NAMALWA (cell line): Measurements from ENCODE around the gene DAZL.

Experiments
- DNase-seq: peaks from one replicate; pipeline ENCODE4 v3.0.0-alpha.2; 2015; ENCODE audit warnings: low spot score

DAZL gene

DNA sequence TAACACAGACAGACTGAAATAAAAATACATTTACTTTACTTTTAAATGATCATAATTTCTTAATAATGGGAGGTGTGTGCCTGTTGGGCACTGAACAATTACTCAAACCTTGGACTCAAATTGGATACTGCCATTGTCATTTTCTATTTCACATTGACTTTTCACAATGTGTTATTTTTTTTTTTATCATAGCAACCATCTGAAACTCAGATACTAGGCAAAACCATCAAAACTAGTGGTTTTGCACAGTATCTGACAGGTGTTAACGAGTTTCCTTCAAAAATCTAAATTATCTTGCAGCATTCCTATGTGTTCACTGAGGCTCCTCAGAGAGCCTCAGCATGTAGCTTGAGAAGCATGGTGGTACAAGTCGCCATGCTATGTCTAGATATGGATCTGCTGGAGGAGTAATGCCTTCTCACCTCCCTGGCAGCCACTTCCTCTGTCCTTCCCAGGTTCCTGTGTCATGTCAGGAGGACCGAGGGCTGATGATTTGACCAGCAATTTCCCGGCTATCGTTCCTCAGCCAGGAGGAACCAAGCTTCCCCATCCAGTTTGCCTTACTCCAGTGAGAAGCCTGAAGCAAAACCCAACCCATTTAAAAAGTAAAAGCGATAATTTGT is 61.9 kb downstream of the DAZL start:
- no peak for DNase-seq

DNA sequence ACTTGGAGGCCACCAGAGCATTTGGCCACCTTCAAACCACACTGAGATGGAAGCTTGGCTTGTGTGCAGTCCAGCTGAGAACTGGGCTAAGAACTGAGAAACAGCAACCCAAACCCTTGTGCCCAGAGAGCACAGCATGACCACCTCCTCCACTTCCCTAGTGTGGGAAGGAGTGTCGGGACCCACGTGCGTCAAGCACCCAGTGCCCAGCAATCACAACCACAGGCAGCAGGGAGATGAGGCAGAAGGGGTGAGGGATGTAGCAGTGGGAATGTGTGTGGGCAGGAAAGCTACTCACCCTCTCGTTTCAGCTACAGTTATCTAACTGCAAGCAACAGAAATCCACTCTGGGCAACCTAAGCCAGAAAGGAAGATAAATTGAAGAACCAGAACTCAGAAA is 66.7 kb downstream of the DAZL start:
- no peak for DNase-seq

DNA sequence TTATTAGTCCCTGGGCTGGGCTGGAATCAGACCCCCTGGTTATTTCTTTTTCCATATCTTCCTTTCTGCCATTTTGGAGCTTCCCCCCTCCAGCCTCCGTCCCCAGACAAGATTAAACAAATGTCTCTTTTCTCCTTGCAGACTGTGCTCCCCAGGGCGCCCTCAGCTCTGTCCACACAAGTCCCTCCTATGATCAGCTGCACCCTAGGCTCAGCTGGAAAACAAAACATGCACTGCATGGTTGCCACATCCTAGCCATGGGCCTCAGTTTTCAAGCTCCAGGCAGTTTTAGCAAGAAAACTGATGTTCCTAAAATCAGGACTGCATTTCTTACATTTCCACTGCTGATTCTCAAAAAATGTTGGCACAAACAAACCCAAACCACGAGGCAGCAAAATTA is 68.2 kb downstream of the DAZL start:
- no peak for DNase-seq
